ENCODE data around the gene MYOC.
"Not testable (repeated sequence)": the region's sequence is repeated elsewhere in the genome, so short reads cannot be mapped to it uniquely, and the experiment has no call there.

The MYOC gene

DNA sequence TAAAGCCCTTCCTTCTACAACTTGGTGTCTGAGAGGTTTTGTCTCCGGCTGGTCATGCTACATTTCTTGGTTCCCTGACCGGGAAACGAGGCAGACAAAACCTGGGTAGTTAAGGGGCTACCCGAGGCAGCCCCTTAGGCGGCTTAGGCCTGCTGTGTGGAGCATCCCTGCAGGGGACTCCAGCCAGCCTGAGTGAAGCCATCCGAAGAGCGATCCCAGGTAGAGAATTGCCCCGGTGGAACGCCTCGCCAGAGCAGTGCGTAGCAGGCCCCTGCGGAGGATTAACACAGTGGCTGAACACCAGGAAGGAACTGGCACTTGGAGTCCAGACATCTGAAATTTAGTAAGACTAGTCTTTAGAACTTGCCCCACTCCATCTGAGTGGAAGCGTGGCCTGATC lies 51.6 kb downstream of the MYOC start:
- no peak for DNase-seq

- DNase-seq, result not testable (repeated sequence)
Measured at GRCh38 chr1:171600310-171600709, 52.2 kb downstream of the MYOC start.

DNA sequence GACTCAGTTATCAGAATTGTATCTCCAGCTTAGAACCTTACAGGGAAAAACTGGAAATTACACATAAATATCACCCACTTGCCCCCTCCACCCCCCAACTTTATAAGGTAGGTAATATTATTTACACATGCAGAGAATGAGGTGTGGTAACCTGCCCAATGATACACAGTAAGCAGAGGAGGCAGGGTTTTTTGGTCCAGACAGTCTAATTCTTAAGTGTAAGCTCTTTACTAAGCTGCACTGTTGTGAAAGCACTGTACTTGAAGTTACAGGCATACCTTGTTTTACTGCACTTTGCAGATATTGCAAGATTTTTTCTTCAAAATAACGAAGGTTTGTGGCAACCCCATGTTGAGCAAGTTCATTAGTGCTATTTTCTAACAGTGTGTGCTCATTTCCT lies 55.3 kb downstream of the MYOC start:
- no peak for DNase-seq

DNA sequence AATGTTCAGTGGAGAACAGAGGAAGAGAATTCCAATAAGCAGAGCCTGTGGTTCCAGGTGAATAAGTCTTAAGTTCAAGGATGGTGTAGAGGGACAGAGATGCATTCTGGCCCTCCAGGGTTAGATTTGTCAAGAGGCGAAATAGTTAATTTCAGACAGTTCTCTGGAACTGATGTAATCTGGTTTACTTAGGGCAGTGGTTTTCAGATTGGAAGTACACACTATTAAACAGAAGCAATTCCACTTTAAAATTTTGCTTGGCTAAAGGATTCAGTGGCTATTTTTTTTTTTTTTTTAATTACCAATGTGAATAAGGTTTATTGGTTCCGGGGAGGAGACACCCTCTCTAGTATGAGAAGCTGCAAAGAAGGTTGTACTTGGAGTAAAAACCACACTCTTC lies 55.8 kb downstream of the MYOC start:
- DNase-seq, result no peak

DNA sequence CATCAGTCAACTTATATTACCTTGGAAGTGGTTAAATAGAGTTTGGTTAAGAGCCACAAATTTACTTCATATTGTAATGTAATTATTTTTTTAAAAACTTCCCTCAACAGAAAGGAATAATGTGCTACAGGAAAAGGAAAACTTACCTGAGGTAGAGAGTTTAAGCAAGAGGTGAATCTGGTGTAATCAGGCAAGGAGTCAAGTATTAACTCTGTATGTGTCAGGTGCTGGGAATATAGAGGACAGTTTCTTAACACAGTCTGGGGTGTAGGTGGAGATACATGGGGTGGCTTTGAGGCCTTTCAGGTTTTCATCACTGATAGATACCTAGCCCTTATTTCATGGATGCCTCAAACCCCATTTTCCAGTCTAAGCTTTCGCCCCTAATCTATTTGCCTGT lies 56.4 kb downstream of the MYOC start:
- no peak for DNase-seq

DNA sequence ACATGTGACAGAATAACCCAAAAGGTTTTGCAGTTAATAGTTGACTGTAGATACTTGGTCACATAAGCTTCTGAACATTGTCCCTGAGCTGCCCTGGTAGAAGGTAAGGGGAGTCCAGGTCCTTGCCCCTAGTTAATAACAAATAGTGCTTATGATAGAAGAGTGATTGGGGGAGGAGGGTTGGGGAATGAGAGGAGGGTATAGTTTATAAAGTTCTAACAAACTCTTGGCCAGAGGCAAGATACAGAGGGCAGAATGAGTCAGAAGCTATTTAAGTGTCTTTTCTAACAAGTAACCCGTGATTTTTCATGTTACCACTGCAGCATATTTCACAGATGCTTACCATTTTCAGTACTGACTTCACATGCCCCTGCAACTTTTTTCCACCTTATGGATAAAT lies 57.2 kb downstream of the MYOC start:
- DNase-seq, result peak; percentile 25

DNA sequence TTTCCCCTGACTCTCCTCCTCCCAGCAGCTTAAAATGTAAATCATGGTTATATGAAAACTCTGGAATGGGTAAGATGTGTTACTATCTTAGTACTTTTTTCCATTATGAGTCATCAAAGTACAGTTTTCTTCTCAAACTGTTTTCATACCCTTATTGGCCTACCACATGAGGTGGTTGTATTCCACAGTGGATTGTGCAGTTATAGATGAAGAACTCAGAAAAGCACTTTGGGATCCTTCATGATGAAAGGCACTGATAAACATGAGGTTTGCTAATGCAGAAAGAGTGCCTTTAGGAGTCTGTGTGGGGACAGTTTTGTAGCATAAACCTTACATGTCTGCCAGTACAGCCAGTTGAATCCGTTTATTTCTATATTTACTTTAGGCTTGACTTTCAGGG lies 62.5 kb downstream of the MYOC start:
- peak; percentile 43 for DNase-seq

DNA sequence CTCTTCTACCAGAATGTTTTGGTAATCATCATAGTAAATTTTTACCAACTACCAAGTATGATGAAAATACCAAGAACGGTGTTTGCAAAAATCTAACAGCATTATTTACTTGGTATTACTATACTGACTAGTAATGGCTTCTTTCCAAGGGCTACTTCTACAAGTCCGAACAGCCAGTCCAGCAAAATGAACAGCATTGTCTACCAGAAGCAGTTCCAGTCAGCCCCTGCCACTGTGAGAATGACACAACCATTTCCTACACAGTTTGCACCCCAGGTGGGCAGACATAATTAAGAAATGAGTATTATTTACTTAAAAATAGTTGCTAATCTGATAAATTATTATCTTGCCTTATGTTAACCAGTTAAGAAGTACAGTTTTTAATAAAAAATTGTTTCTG lies 64.3 kb downstream of the MYOC start:
- DNase-seq, result no peak

DNA sequence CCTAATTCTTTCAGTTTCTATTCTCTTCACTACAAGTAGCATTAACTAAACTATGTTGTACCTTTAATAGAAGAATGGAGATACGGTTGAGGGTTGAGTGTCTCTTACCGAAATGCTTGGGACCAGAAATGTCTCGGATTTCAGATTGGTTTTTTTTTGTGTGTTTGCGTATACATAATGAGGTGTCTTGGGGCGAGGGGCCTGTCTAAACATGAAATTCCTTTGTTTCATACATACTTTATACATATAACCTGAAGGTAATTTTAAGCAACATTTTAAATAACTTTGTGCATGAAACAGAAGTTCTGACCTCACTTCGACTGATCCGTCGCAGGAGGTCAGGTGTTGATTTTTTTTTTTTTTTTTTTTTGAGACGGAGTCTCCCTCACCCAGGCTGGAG lies 66.8 kb downstream of the MYOC start:
- no peak for DNase-seq

Data from HCEC 1CT (cell line).